Measurements from ENCODE around the gene PMAIP1.
"Not testable (repeated sequence)": the region's sequence is repeated elsewhere in the genome, so short reads cannot be mapped to it uniquely, and the experiment has no call there.

- TF ChIP-seq POLR2A, CTCF (IDR thresholded peaks at IDR 0.05): not testable (repeated sequence)
Observed at GRCh38 chr18:59886399-59886798, 13.4 kb upstream of the PMAIP1 start.
